Skeletal muscle tissue (tissue), 5 donors: ENCODE measurements around the gene ECI1. TPM values are rescaled to one million over a fixed set of nuclear protein-coding genes. Genes with fewer than 3 reads are reported as not detected.

Experiments used
- H3K27ac ChIP-seq: one replicate; pipeline ENCODE4 v1.7.0; 2013; ENCODE audit warnings: mild to moderate bottlenecking, low read depth, low read length, inconsistent platforms
- H3K27me3 ChIP-seq, 3 donors: one replicate each; pipeline ENCODE4 v1.7.0; 2013; ENCODE audit warnings: low read length in 3 of 3; ENCODE audit not compliant: control insufficient read depth in 3 of 3, insufficient read depth in 3 of 3
- H3K36me3 ChIP-seq, 3 donors: one replicate each; pipeline ENCODE4 v1.7.0; 2013; ENCODE audit warnings: low read length in 3 of 3; ENCODE audit not compliant: control insufficient read depth in 3 of 3, insufficient read depth in 3 of 3
- H3K4me1 ChIP-seq, 3 donors: one replicate each; pipeline ENCODE4 v1.7.0; 2013; ENCODE audit warnings: low read length in 3 of 3, mild to moderate bottlenecking in 3 of 3; ENCODE audit not compliant: control insufficient read depth in 3 of 3, insufficient read depth in 3 of 3
- H3K4me3 ChIP-seq, 3 donors: one replicate each; pipeline ENCODE4 v1.7.0; 2013; ENCODE audit warnings: low read length in 3 of 3
- H3K9ac ChIP-seq, 3 donors: one replicate each; pipeline ENCODE4 v1.7.0; 2013; ENCODE audit warnings: low read length in 3 of 3, mild to moderate bottlenecking in 3 of 3, moderate library complexity in 2 of 3, low read depth in 1 of 3
- H3K9me3 ChIP-seq, 3 donors: one replicate each; pipeline ENCODE4 v1.7.0; 2013; ENCODE audit warnings: low read length in 3 of 3; ENCODE audit not compliant: control insufficient read depth in 3 of 3
- small RNA-seq: library from RNA; depleted of rRNA; stranded (forward); fragments of <200 nt; gene quantifications from one replicate; pipeline ENCODE3, GENCODE V24; 2014
- total RNA-seq: library from RNA; depleted of rRNA; stranded (reverse); fragments of >200 nt; gene quantifications from one replicate; pipeline ENCODE4 v1.2.3, GENCODE V29; 2014
- donor health status: Osteomylitis.

Gene ECI1
- total RNA-seq, 1 donor from 2014 or later, result 42.3 TPM

DNA sequence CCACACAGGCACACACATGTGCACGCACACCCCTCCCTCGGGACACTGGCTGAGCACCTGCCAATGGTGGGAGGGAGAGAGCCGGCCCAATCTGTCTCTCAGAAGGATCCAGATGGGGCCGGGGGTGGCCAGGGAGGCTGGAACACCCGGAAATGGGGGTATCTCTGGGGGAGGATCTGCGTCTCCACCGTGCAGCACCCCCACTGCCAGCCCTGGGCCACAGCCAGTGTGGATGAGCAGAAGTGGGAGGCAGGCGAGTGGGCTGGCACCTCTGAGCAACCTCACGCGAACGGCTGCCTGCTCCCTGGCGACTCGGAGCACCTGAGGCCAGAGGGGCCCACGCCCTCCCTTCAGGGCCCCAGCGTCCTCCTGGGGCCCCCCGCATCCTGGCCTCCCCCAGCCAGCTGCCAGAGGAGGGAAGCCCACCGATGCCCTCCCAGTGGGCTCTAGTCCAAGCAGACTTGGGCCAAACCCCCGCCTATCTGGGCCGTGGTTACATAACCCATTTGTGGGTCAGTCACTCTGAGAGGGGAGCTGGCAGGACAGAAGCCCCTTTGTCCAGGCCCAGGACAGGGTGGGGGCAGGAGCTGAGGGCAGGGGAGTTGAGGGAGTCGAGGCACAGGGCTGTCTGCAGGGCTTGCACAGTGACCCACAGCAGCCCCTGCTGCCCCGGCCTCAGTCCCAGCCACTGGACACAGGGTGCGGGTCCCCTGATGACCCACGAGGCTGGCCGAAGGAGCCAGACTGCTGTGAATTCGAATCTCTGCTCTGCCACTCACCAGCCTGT, 60.5 kb downstream of the ECI1 start:
- Histone ChIP-seq H3K9me3 (no peaks in the 10 kb centered on the region), H3K9ac (no peak overlapping the region), H3K27ac (no peak overlapping the region), H3K4me1 (peaks cover 0 to 11% (median 5%) of the 10 kb centered on the region in 3 donors), H3K36me3 (no peaks in the 10 kb centered on the region), H3K27me3 (peaks cover 24 to 26% (median 24%) of the 10 kb centered on the region in 3 donors), H3K4me3 (no peak overlapping the region)

DNA sequence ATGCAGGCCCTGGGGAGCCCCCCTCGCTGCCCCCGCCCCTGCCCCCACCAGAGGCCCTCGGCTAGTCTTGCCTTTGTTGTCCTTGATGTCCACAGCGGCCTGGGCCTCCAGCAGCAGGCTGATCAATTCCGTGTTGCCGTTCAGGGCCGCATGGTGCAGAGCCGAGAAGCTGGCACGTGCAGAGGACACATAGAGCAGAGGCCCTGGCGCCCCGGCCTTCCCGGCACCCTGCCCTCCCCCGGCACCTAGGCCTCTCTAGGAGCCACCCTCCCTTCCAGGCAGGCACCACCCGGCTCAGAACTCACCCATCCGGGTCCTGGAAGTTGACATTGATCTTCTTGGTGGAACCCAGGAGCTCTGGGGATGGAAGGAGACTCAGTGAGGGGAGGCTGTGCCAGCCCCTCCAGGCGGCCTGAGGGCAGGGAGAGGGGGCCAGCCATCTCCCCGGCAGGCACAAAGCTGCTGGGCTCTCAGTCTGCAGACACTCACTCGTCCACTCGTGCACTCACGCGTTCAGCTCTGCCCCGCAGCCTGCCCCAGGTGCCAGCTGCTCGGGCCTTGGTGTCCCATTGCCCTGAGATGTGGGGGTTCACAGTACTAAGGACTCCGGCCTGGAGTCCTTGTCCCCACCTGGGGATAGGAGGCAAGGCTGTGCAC, 61.3 kb downstream of the ECI1 start:
- peaks cover 16 to 19% (median 18%) of the 10 kb centered on the region in 3 donors for H3K27me3 ChIP-seq
- H3K36me3 ChIP-seq, result no peaks in the 10 kb centered on the region
- no peak overlapping the region for H3K27ac ChIP-seq
- H3K4me1 ChIP-seq, result peaks cover 0 to 4% (median under 1%) of the 10 kb centered on the region in 3 donors
- no peak overlapping the region for H3K9ac ChIP-seq
- H3K9me3 ChIP-seq, result no peaks in the 10 kb centered on the region
- no peak overlapping the region for H3K4me3 ChIP-seq

Small RNA genes lying within 50 kb of the gene (small RNA-seq; reads per million reads assigned to genes)
- gene MIR3677 (not detected), gene MIR4717 (not detected)

Other genes starting within 250 kb of the ECI1 start
- 4.7 TPM for gene ZNF598, start 241.8 kb downstream of the ECI1 start, total RNA-seq
- not detected for gene NPW, start 231.8 kb downstream of the ECI1 start, total RNA-seq
- gene NHERF2, start 224.7 kb downstream of the ECI1 start, total RNA-seq, result 15.1 TPM
- 13.6 TPM for gene NTHL1, start 203.8 kb downstream of the ECI1 start, total RNA-seq
- 49.6 TPM for gene TSC2, start 203.6 kb downstream of the ECI1 start, total RNA-seq
- 88.7 TPM for gene PKD1, start 115.7 kb downstream of the ECI1 start, total RNA-seq
- not detected for gene RAB26, start 103.0 kb downstream of the ECI1 start, total RNA-seq
- gene TRAF7, start 95.8 kb downstream of the ECI1 start, total RNA-seq, result 24.0 TPM
- 0.52 TPM for gene CASKIN1, start 55.0 kb downstream of the ECI1 start, total RNA-seq
- gene MLST8, start 46.1 kb downstream of the ECI1 start, total RNA-seq, result 7.8 TPM
- gene BRICD5, start 40.7 kb downstream of the ECI1 start, total RNA-seq, result 2.1 TPM
- 9.9 TPM for gene PGP, start 36.7 kb downstream of the ECI1 start, total RNA-seq
- 12.5 TPM for gene E4F1, start 28.0 kb downstream of the ECI1 start, total RNA-seq
- gene DNASE1L2, start 15.1 kb downstream of the ECI1 start, total RNA-seq, result 0.52 TPM
- 42.3 TPM for gene RNPS1, start 16.5 kb upstream of the ECI1 start, total RNA-seq
- 8.4 TPM for gene ABCA3, start 89.1 kb upstream of the ECI1 start, total RNA-seq
- gene CCNF, start 177.9 kb upstream of the ECI1 start, total RNA-seq, result 6.8 TPM
- 2.6 TPM for gene TEDC2, start 208.5 kb upstream of the ECI1 start, total RNA-seq
- gene NTN3, start 219.7 kb upstream of the ECI1 start, total RNA-seq, result 5.2 TPM
- 7.8 TPM for gene TBC1D24, start 223.5 kb upstream of the ECI1 start, total RNA-seq